ENCODE measurements around the gene ARHGAP22. TPM values are rescaled to one million over a fixed set of nuclear protein-coding genes. Genes with fewer than 3 reads are reported as not detected.

Gene ARHGAP22
- total and polyA plus RNA-seq, 2 of the 4 experiments (the other 2 are of a cell fraction) = 28.3 to 30.2 TPM

- Histone ChIP-seq H3K9me3 (ENCODE audit: control insufficient read depth, insufficient read depth, low read length) (no peaks in the 10 kb centered on the region), H3K23ac (ENCODE audit: low read depth, low read length) (no peak overlapping the region), H3K36me3 (ENCODE audit: control insufficient read depth, insufficient read depth, low read length) (no peaks in the 10 kb centered on the region), H3K18ac (ENCODE audit: low read depth, low read length) (no peak overlapping the region), H4K20me1 (ENCODE audit: insufficient read depth, low read length) (peaks cover 43% of the 10 kb centered on the region; the same call in 1 of the 2 replicates), H3K9ac (ENCODE audit: low read depth, low read length) (no peak overlapping the region), H2AFZ (replicated peaks; ENCODE audit: low read length, poor library complexity) (no peak overlapping the region), H2BK15ac (ENCODE audit: low read depth, low read length) (no peak overlapping the region), H3K27me3 (ENCODE audit: control insufficient read depth, insufficient read depth, low read length) (no peaks in the 10 kb centered on the region), H3K4me1 (ENCODE audit: control insufficient read depth, insufficient read depth, low read length) (peaks cover 13% of the 10 kb centered on the region), H3K9me1 (ENCODE audit: insufficient read depth, low read length) (peaks cover 37% of the 10 kb centered on the region), H2AK5ac (ENCODE audit: low read depth, low read length) (no peak overlapping the region), H4K5ac (ENCODE audit: low read depth, low read length) (no peak overlapping the region), H3K56ac (ENCODE audit: extremely low read depth, insufficient read depth, low read length) (no peak overlapping the region), H2BK20ac (ENCODE audit: low read depth, low read length) (no peak overlapping the region), H4K8ac (ENCODE audit: low read depth in 2 of 2, low read length in 2 of 2) (no peak overlapping the region), H3K27ac (ENCODE audit: insufficient read depth, low read length) (no peak overlapping the region), H2BK120ac (ENCODE audit: low read depth, low read length) (no peak overlapping the region), H3K14ac (replicated peaks; ENCODE audit: low read depth, low read length) (no peak overlapping the region), H3K4me3 (ENCODE audit: insufficient read depth, low read depth, low read length) (no peak overlapping the region), H3K4me2 (ENCODE audit: low read depth, low read length) (no peak overlapping the region), H3K4ac (ENCODE audit: low read depth, low read length) (no peak overlapping the region), H3K79me1 (ENCODE audit: low read depth in 1 of 2, low read length in 2 of 2) (peaks cover 37 to 86% of the 10 kb centered on the region in 2 experiments), H2BK5ac (ENCODE audit: low read depth, low read length, poor library complexity, severe bottlenecking) (no peak overlapping the region), H2AK9ac (replicated peaks; ENCODE audit: low read depth, low read length, poor library complexity) (no peak overlapping the region), H4K91ac (ENCODE audit: insufficient read depth, low read depth, low read length) (no peak overlapping the region)
- intact Hi-C loops (cut with micrococcal nuclease) (no loop called here), dilution Hi-C loops (cut with HindIII; ENCODE audit: low sequenced_read_pairs, unreplicated experiment) (no loop called here), in situ Hi-C loops (cut with MboI; ENCODE audit: low sequenced_read_pairs) (no loop called here)
- CTCF ChIA-PET = no interaction called here
- POLR2A ChIA-PET (ENCODE audit: unreplicated experiment) = no interaction called here
- TF ChIP-seq RFX5 (IDR thresholded peaks at IDR 0.05; ENCODE audit: low read depth, low read length) (no peak), RAD21 (IDR thresholded peaks at IDR 0.05; ENCODE audit: low read length) (no peak), SMC3 (IDR thresholded peaks at IDR 0.05; ENCODE audit: low read depth, low read length) (no peak), POLR2A (IDR thresholded peaks at IDR 0.05; ENCODE audit: low read depth, low read length) (no peak), RCOR1 (IDR thresholded peaks at IDR 0.05; ENCODE audit: insufficient replicate concordance, low read length) (no peak), MAFK (IDR thresholded peaks at IDR 0.05; ENCODE audit: low read depth, low read length) (no peak), MXI1 (IDR thresholded peaks at IDR 0.05; ENCODE audit: borderline replicate concordance, low read depth, low read length) (no peak), CEBPB (IDR thresholded peaks at IDR 0.05; ENCODE audit: low read depth, low read length) (no peak), BHLHE40 (IDR thresholded peaks at IDR 0.05; ENCODE audit: low read depth, low read length) (no peak)
- TF ChIP-seq, protein P1, sequence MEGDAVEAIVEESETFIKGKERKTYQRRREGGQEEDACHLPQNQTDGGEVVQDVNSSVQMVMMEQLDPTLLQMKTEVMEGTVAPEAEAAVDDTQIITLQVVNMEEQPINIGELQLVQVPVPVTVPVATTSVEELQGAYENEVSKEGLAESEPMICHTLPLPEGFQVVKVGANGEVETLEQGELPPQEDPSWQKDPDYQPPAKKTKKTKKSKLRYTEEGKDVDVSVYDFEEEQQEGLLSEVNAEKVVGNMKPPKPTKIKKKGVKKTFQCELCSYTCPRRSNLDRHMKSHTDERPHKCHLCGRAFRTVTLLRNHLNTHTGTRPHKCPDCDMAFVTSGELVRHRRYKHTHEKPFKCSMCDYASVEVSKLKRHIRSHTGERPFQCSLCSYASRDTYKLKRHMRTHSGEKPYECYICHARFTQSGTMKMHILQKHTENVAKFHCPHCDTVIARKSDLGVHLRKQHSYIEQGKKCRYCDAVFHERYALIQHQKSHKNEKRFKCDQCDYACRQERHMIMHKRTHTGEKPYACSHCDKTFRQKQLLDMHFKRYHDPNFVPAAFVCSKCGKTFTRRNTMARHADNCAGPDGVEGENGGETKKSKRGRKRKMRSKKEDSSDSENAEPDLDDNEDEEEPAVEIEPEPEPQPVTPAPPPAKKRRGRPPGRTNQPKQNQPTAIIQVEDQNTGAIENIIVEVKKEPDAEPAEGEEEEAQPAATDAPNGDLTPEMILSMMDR (conservative IDR thresholded peaks at IDR 0.05; ENCODE audit: low read depth, low read length) = no peak
- TF ChIP-seq, protein P2, sequence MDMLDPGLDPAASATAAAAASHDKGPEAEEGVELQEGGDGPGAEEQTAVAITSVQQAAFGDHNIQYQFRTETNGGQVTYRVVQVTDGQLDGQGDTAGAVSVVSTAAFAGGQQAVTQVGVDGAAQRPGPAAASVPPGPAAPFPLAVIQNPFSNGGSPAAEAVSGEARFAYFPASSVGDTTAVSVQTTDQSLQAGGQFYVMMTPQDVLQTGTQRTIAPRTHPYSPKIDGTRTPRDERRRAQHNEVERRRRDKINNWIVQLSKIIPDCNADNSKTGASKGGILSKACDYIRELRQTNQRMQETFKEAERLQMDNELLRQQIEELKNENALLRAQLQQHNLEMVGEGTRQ (IDR thresholded peaks at IDR 0.05; ENCODE audit: low read depth, low read length) = no peak
- no CpG with 5 or more reads among the region's 2 CpGs for WGBS, 2 experiments (ENCODE audit: extremely low coverage in 2 of 2, insufficient read length in 1 of 2)
- no peak for ATAC-seq (ENCODE audit: low read depth)
- no peak for DNase-seq
- BruUV-seq (replicated peaks) = no TSS peak
Observed at GRCh38 chr10:48492201-48492600, 112.7 kb downstream of the ARHGAP22 start.

Measured in IMR-90 (cell line).